Esophagus muscularis mucosa (tissue), 4 donors: Measurements from ENCODE around the gene DCAF4.

Source experiments
- CTCF ChIP-seq, 3 experiments: fragments of 200-600 bp in 2 of 3; fragments of 450-650 bp in 1 of 3; sonication (generic) in 2 of 3; IDR thresholded peaks; one replicate each; pipeline ENCODE4 v1.5.1; 2017 to 2019; ENCODE audit warnings: antibody characterized with exemption in 3 of 3, mild to moderate bottlenecking in 2 of 3, moderate library complexity in 1 of 3
- EP300 ChIP-seq: sonication (generic); formaldehyde crosslinking; IDR thresholded peaks from one replicate; pipeline ENCODE4 v1.6.1; 2017; ENCODE audit warnings: antibody characterized with exemption
- POLR2A ChIP-seq: fragments of 450-650 bp; IDR thresholded peaks from one replicate; pipeline ENCODE4 v1.6.1; 2017; ENCODE audit warnings: antibody characterized with exemption, moderate library complexity, mild to moderate bottlenecking, low read depth
- POLR2AphosphoS5 ChIP-seq, 2 donors: sonication (generic); formaldehyde crosslinking; IDR thresholded peaks; one replicate each; pipeline ENCODE4 v1.6.1; 2017; ENCODE audit warnings: antibody characterized with exemption in 2 of 2

GRCh38 chr14:72946491-72946890 lies 20.2 kb downstream of the DCAF4 start:
- TF ChIP-seq CTCF (IDR thresholded peaks at IDR 0.05), result no peak
- no peak for TF ChIP-seq POLR2AphosphoS5 (IDR thresholded peaks at IDR 0.05)
- TF ChIP-seq EP300, result no peak
- no peak for TF ChIP-seq POLR2A
